Natural killer cell treated with Interleukin-12 subunit alpha and Interleukin-12 subunit beta and Interleukin-15 and Interleukin-18, amount 100 ng/mL, for 72 hours (primary cell): Measurements from ENCODE around the gene PTBP3. TPM values are rescaled to one million over a fixed set of nuclear protein-coding genes. Genes with fewer than 3 reads are reported as not detected.

ENCODE experiments used
- ATAC-seq, 2 donors: fragments of 150-1000 bp; cut with Tn5 transposase in 1 of 2; sonication (Bioruptor Pico), chemical (Tn5 transposase) in 1 of 2; 2 replicates each; pipeline ENCODE4 v1.10.0; 2021
- DNase-seq: peaks from one replicate; pipeline ENCODE4 v3.0.0; 2022; ENCODE audit warnings: low spot score
- H3K27ac Mint-ChIP-seq, 2 donors: 1 replicate in 1 of 2; 2 replicates in 1 of 2; pipeline ENCODE4 v1.8.0; 2022; ENCODE audit warnings: mixed read lengths in 2 of 2, mild to moderate bottlenecking in 1 of 2, moderate library complexity in 1 of 2
- H3K27me3 Mint-ChIP-seq, 2 donors: 1 replicate in 1 of 2; 2 replicates in 1 of 2; pipeline ENCODE4 v1.8.0; 2022; ENCODE audit warnings: mixed read lengths in 2 of 2
- H3K36me3 Mint-ChIP-seq: one replicate; pipeline ENCODE4 v1.8.0; 2022; ENCODE audit warnings: mixed read lengths
- H3K4me1 Mint-ChIP-seq, 2 donors: 1 replicate in 1 of 2; 2 replicates in 1 of 2; pipeline ENCODE4 v1.8.0; 2022; ENCODE audit warnings: low read depth in 2 of 2, mixed read lengths in 2 of 2, mild to moderate bottlenecking in 1 of 2
- H3K4me3 Mint-ChIP-seq: one replicate; pipeline ENCODE4 v1.8.0; 2022; ENCODE audit warnings: mixed read lengths
- H3K9me3 Mint-ChIP-seq: 2 replicates; pipeline ENCODE4 v1.8.0; 2022; ENCODE audit warnings: mixed read lengths
- total RNA-seq, 2 donors: library from RNA; stranded (reverse); gene quantifications; one replicate each; pipeline ENCODE4 v1.2.3, GENCODE V29; 2022

PTBP3 gene
- total RNA-seq, 2 donors from 2014 or later = 123 to 143 TPM

DNA sequence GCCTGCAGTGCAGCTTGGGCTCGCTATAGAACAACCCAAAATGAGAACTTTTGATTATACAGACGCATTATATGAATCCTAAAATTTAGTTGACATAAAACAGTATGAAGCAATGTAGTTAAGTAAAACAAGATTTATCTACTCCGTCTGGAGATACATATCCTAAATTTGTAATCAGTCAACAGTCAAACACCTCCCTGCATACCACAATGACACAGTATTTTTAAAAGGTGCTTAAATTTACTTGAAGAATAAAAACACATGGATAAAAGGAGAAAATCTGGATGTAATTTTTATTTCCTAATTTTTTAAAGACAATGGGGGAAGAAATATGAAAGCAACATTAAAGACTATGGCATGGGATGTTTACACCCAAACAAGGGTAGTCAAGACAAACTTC is 70.8 kb downstream of the PTBP3 start:
- H3K4me3 Mint-ChIP-seq = no peak overlapping the region
- no peak for ATAC-seq
- no peaks in the 10 kb centered on the region for H3K9me3 Mint-ChIP-seq
- no peaks in the 10 kb centered on the region for H3K27me3 Mint-ChIP-seq
- H3K4me1 Mint-ChIP-seq = peaks cover 29 to 43% of the 10 kb centered on the region in 2 donors
- peaks cover 6% of the 10 kb centered on the region for H3K36me3 Mint-ChIP-seq
- DNase-seq = no peak
- peak overlapping the region in 1 of 2 donors; percentile 53 for H3K27ac Mint-ChIP-seq

DNA sequence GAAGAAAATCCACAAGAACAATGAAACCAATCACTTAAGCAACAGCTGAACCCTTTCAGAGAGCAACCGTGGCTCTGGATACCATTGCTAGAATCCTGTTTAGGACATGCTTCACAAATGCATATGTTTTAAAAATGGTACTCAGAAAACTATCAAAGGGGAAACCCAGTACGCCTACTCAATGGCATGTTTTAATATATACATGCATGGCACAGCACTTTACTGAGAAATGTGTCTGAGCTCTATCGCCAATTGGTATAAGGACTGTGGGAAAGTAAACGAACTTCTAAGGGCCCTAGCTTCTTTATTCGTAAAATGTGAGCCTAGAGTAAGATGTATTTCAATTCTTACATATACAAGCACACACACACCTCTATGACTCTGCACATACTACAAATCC is 72.3 kb downstream of the PTBP3 start:
- Mint-ChIP-seq H3K4me3 (no peak overlapping the region), H3K27me3 (no peaks in the 10 kb centered on the region), H3K27ac (no peak overlapping the region), H3K9me3 (no peaks in the 10 kb centered on the region), H3K4me1 (peaks cover 29 to 43% of the 10 kb centered on the region in 2 donors), H3K36me3 (peaks cover 6% of the 10 kb centered on the region)
- ATAC-seq (no peak), DNase-seq (no peak)

DNA sequence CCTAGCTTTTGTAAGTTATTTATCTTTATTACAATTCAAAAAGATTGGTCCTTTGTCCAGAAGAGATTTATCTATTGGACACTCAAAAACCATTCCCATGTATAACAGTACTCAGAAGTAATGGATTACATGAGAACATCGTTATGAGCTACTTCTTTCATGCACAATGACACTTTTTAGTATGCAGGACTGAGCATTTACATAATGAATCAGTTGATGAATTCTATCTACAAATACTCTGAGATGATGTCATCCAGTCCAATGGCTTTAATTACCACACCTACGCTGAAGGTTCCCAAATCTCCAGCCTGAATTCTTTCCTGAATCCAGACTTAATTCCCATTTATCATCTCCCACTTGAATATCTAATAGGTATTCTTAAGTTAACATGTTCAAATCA is 75.3 kb downstream of the PTBP3 start:
- Mint-ChIP-seq H3K27me3 (no peaks in the 10 kb centered on the region), H3K4me3 (no peak overlapping the region), H3K36me3 (no peaks in the 10 kb centered on the region), H3K9me3 (no peaks in the 10 kb centered on the region), H3K27ac (no peak overlapping the region), H3K4me1 (peaks cover 23 to 30% of the 10 kb centered on the region in 2 donors)
- DNase-seq (no peak), ATAC-seq (no peak)

DNA sequence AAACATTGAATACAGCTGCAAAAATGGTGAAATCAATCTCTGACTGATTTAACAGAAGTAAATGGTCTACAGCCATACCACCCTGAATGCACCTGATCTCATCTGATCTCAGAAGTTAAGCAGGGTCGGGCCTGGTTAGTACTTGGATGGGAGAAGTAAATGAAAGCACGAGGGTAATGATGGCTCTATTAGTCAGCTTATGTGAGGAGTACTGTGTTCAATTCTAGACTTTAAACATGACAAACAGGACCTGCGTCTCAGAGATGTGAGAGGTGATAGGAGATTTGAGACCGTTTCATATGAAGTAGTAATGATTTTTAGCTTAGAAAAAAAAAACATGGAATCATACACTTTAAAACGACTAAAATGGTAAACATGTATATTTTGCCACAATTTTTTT is 81.2 kb downstream of the PTBP3 start:
- peak overlapping the region in 1 of 2 donors; percentile 8 for H3K27ac Mint-ChIP-seq
- H3K36me3 Mint-ChIP-seq = peaks cover 9% of the 10 kb centered on the region
- H3K4me3 Mint-ChIP-seq = no peak overlapping the region
- H3K27me3 Mint-ChIP-seq = no peaks in the 10 kb centered on the region
- no peak for DNase-seq
- no peaks in the 10 kb centered on the region for H3K9me3 Mint-ChIP-seq
- peaks cover 23 to 28% of the 10 kb centered on the region in 2 donors for H3K4me1 Mint-ChIP-seq
- ATAC-seq = no peak

DNA sequence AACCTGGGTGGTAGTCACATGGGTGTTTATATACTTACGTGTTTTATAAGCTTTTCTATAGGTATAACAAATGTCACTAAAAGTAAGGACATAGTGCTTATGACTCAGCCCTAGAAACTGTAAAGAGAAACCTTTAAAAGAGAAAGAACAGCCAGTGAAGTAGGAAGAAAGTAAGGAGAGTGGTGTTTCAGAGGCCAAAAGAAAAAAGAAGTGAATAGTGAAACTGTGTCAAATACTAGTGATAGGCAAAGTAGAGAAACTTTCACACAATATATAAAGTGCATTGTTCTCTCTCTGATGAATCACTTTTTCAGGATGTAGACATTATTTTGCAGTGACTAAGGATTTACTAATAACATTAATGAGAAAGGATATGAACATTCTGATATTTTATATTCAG is 84.1 kb downstream of the PTBP3 start:
- H3K36me3 Mint-ChIP-seq = peaks cover 15% of the 10 kb centered on the region
- H3K9me3 Mint-ChIP-seq = no peaks in the 10 kb centered on the region
- H3K4me1 Mint-ChIP-seq = peaks cover 23 to 28% of the 10 kb centered on the region in 2 donors
- no peaks in the 10 kb centered on the region for H3K27me3 Mint-ChIP-seq
- H3K4me3 Mint-ChIP-seq = peak overlapping the region; percentile 43
- DNase-seq (no peak), ATAC-seq (peak in 1 of 2 donors; percentile 66)
- H3K27ac Mint-ChIP-seq = peak overlapping the region; percentile 66 to 84

DNA sequence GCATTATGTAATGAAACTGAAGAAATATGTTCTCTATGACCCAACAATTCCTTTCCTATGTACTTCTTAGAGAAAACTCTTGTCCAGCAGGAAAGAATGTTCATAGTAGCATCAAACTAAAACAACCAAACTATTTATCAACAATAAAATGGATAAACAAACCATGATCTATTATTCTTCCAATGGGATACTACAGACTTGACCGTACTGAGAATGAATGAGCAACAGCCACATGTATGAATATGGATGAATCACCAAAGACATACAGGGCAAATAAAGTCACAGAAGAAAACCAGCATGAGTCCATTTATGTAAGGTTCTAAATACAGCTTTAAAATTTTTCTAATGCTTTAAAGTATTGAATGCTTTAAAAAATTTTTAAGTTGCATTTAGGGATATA is 84.7 kb downstream of the PTBP3 start:
- peak overlapping the region; percentile 66 to 84 for H3K27ac Mint-ChIP-seq
- peaks cover 16% of the 10 kb centered on the region for H3K36me3 Mint-ChIP-seq
- peaks cover 24 to 28% of the 10 kb centered on the region in 2 donors for H3K4me1 Mint-ChIP-seq
- H3K27me3 Mint-ChIP-seq = no peaks in the 10 kb centered on the region
- H3K9me3 Mint-ChIP-seq = no peaks in the 10 kb centered on the region
- H3K4me3 Mint-ChIP-seq = peak overlapping the region; percentile 43
- ATAC-seq (no peak), DNase-seq (no peak)

DNA sequence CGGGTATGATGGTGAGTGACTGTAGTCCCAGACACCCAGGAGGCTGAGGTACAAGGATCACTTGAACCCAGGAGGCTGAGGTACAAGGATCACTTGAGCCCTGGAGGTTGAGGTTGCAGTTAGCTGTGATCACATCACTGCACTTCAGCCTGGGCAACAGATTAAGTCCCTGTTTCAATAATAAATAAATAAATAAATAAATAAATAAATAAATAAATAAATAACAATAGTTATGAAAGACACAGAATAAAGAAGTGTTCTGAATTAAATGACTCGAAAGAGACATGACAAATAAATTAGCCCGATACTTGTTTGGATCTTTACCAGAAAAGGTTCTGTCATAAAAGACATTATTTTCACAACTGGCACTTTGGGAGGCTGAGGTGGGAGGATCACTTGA is 86.3 kb downstream of the PTBP3 start:
- Mint-ChIP-seq H3K27ac (no peak overlapping the region), H3K27me3 (no peaks in the 10 kb centered on the region), H3K4me3 (no peak overlapping the region), H3K4me1 (peaks cover 18 to 22% of the 10 kb centered on the region in 2 donors), H3K36me3 (peaks cover 18% of the 10 kb centered on the region), H3K9me3 (no peaks in the 10 kb centered on the region)
- DNase-seq (no peak), ATAC-seq (no peak)

DNA sequence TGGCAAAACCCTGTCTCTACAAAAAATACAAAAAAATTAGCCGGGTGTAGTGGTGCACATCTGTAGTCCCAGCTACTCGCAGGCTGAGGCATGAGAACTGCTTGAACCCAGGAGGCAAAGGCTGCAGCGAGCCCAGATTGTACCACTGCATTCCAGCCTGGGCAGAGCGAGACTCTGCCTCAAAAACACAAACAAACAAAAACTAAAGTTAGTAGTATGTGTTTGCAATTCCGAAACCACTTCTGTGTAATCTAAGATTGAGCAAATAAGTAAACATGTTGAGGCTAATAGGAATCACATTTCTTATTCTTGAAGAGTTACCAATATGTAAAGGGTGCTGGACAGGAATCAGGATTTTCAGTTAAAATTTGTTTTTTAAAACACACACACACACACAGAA is 88.3 kb downstream of the PTBP3 start:
- H3K27me3 Mint-ChIP-seq = no peaks in the 10 kb centered on the region
- H3K27ac Mint-ChIP-seq = no peak overlapping the region
- no peak overlapping the region for H3K4me3 Mint-ChIP-seq
- no peaks in the 10 kb centered on the region for H3K9me3 Mint-ChIP-seq
- ATAC-seq (no peak), DNase-seq (no peak)
- H3K36me3 Mint-ChIP-seq = peaks cover 15% of the 10 kb centered on the region
- peaks cover 15 to 19% of the 10 kb centered on the region in 2 donors for H3K4me1 Mint-ChIP-seq

DNA sequence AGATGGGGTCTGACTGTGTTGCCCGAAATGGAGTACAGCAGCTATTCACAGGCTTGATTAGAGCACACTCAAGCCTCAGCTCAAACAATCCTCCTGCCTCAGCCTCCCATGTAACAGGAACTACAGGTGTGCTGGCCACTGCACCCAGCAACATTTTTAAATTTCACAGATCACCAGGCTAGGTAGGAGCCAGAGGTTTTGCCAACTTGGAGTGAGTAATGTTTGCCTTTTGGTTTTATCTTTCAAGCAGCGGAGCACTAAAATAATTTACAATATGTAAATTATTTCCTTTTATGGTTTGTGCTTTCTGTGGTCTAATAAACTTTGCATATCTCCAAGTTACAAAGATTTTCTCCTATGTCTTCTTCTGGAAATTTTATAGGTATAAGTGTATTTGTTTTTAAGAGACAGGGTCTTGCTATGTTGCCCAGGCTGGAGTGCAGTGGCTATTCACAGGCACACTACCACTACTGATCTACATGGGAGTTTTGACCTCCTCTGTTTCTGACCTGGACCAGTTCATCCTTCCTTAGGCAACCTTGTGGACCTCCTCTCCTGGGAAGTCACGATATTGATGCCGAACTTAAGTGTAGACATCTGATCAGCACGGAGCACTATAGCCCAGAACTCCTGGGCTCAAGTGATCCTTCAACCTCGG is 91.1 kb downstream of the PTBP3 start:
- Mint-ChIP-seq H3K27me3 (no peaks in the 10 kb centered on the region), H3K4me1 (peaks cover 11 to 12% of the 10 kb centered on the region in 2 donors), H3K4me3 (no peak overlapping the region), H3K9me3 (no peaks in the 10 kb centered on the region), H3K27ac (no peak overlapping the region), H3K36me3 (peaks cover 17% of the 10 kb centered on the region)
- ATAC-seq (no peak), DNase-seq (no peak)

DNA sequence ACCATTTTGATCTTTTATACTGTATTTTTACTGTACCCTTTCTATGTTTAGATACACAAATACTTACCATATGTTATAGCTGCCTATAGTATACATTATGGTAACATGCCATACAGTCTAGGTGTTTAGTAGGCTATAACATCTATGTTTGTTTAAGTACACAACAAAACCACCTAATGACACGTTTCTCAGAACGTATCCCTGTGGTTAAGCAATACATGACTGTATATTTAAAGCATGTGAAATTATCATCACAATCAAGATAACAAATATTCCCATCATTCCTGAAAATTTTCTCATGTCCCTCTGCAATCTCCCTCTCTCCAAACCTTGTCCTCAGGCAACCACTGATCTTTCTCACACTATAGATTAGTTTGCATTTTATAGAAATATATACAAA is 91.9 kb downstream of the PTBP3 start:
- ATAC-seq (no peak), DNase-seq (no peak)
- Mint-ChIP-seq H3K27me3 (no peaks in the 10 kb centered on the region), H3K4me3 (no peak overlapping the region), H3K36me3 (peaks cover 17% of the 10 kb centered on the region), H3K9me3 (no peaks in the 10 kb centered on the region), H3K27ac (no peak overlapping the region), H3K4me1 (peaks cover 11 to 12% of the 10 kb centered on the region in 2 donors)

DNA sequence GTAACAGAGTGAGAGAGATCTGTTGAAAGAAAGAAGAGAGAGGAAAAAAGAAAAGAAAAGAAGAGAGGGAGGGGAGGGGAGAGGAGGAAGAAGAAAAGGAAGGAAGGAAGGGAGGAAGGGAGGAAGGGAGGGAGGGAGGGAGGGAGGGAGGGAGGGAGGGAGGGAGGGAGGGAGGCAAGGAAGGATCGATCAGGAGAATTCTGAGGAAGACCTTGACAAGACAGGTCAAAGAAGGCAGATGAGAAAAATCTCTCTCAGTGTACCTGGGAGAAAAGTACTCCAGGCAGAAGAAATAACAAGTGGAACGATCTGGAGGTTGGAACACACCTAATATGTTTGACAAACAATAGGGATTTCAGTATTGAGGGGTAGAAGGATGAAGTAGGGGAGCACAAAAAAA is 93.7 kb downstream of the PTBP3 start:
- H3K4me1 Mint-ChIP-seq = peaks cover 9 to 11% of the 10 kb centered on the region in 2 donors
- peaks cover 12% of the 10 kb centered on the region for H3K36me3 Mint-ChIP-seq
- no peaks in the 10 kb centered on the region for H3K9me3 Mint-ChIP-seq
- no peak overlapping the region for H3K4me3 Mint-ChIP-seq
- ATAC-seq = no peak
- no peak overlapping the region for H3K27ac Mint-ChIP-seq
- DNase-seq = no peak
- no peaks in the 10 kb centered on the region for H3K27me3 Mint-ChIP-seq

DNA sequence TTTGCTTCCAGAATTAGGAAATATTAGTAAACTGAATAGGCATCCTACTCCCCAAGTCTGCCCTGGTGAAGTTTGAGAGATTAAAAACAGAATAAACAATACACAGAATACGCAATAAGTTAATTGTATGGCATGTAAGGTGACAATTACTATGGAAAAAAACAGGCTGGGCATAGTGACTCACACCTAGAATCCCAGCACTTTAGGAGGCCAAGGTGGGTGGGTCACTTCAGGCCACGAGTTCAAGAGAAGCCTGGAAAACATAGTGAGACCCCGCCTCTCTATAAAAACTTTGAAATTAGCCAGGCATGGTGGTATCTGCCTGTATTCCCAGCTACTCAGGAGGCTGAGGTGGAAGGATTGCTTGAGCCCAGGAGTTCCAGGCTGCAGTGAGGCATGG is 94.1 kb downstream of the PTBP3 start:
- DNase-seq = no peak
- ATAC-seq = no peak
- Mint-ChIP-seq H3K27me3 (no peaks in the 10 kb centered on the region), H3K27ac (no peak overlapping the region), H3K4me1 (peaks cover 9 to 13% of the 10 kb centered on the region in 2 donors), H3K9me3 (no peaks in the 10 kb centered on the region), H3K4me3 (no peak overlapping the region), H3K36me3 (peaks cover 12% of the 10 kb centered on the region)

DNA sequence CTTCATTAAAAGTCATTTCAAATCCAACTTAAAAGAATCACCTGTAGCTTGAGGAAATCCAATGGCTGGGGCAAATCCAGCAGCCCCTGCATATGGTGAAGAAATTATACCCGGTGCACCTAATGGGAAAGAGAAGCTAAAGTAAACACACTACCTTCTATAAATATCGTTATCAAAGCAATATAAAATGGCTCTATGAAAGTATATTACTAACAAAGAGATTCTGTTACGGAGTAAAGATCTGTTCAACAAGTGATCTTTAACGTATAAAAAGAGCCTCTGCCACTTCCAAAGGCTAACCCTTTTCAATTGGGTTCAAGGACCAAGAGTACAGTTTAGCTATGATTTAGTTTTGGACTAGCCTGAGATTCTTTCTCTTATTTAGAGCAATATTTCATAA is 98.6 kb downstream of the PTBP3 start:
- Mint-ChIP-seq H3K4me3 (no peak overlapping the region), H3K4me1 (peaks cover 14 to 21% of the 10 kb centered on the region in 2 donors), H3K36me3 (peaks cover 13% of the 10 kb centered on the region), H3K27ac (no peak overlapping the region), H3K27me3 (no peaks in the 10 kb centered on the region), H3K9me3 (no peaks in the 10 kb centered on the region)
- no peak for DNase-seq
- no peak for ATAC-seq

DNA sequence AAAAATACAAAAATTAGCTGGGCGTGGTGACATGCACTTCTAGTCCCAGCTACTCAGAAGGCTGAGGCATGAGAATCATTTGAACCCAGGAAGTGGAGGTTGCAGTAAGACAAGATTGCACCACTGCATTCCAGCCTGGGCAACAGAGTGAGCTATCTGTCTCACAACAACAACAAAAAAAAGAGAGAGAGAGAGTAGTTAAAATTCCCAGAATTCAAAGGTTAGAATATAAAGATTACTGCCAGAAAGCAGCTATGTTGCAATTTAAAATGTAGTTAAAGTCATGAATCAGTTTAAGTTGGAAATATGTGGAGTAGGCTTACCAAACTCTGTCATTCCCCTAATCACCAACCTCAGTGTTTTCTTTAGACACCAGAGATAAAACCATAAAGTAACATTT is 99.7 kb downstream of the PTBP3 start:
- H3K4me1 Mint-ChIP-seq = peaks cover 12 to 21% of the 10 kb centered on the region in 2 donors

DNA sequence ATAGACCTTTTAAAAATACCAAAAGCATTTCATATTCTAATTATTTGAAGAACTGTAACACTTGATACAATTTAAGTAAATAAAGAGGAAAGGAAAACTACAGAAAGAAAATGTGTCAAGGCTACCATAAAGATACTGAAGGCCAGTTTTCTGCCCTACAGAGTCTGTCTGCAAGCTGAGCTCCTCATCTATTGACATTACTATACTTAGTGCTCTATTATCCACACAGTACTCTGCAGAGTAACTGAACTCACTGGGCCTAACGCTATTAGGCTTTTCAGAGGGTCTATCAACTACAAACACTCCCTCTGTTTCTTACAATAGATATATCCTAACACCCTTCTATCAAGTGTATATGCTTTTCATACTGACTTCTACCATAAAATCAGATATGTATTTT is 101.2 kb downstream of the PTBP3 start:
- Mint-ChIP-seq H3K4me1 (peaks cover 10 to 13% of the 10 kb centered on the region in 2 donors), H3K27ac (no peak overlapping the region), H3K27me3 (no peaks in the 10 kb centered on the region), H3K4me3 (no peak overlapping the region), H3K9me3 (no peaks in the 10 kb centered on the region), H3K36me3 (peaks cover 14% of the 10 kb centered on the region)
- no peak for ATAC-seq
- no peak for DNase-seq

More for the DNA sequence above, 99.7 kb downstream of the PTBP3 start:
- H3K27ac Mint-ChIP-seq = no peak overlapping the region
- no peaks in the 10 kb centered on the region for H3K27me3 Mint-ChIP-seq
- no peaks in the 10 kb centered on the region for H3K9me3 Mint-ChIP-seq
- no peak for ATAC-seq
- H3K4me3 Mint-ChIP-seq = no peak overlapping the region
- DNase-seq = no peak
- H3K36me3 Mint-ChIP-seq = peaks cover 15% of the 10 kb centered on the region
